Erythroblast (primary cell): Measurements from ENCODE around the gene PMIS2.

Source experiments
- DNase-seq, 2 experiments: peaks; one replicate each; lab custom pipeline; 2025; lab: John Stamatoyannopoulos, UW
- GATA1 ChIP-seq: IDR thresholded peaks from 2 replicates; pipeline ENCODE4 v1.6.1; 2011; ENCODE audit warnings: low read depth, mild to moderate bottlenecking, control low read depth, low read length, moderate library complexity
- POLR2A ChIP-seq: IDR thresholded peaks from 2 replicates; pipeline ENCODE4 v1.6.1; 2011; ENCODE audit warnings: mild to moderate bottlenecking, low read length

The PMIS2 gene

GRCh38 chr19:35621708-35622107 lies 35.7 kb downstream of the PMIS2 start:
- DNase-seq: no peak

GRCh38 chr19:35622750-35623149 lies 36.8 kb downstream of the PMIS2 start:
- no peak for TF ChIP-seq GATA1
- no peak for TF ChIP-seq POLR2A
- no peak for DNase-seq

More at GRCh38 chr19:35621708-35622107, 35.7 kb downstream of the PMIS2 start:
- TF ChIP-seq POLR2A (no peak), GATA1 (no peak)

GRCh38 chr19:35623327-35624010 lies 37.5 kb downstream of the PMIS2 start:
- no peak for DNase-seq
- TF ChIP-seq POLR2A (no peak), GATA1 (no peak)

GRCh38 chr19:35628264-35628564 lies 42.2 kb downstream of the PMIS2 start:
- no peak for TF ChIP-seq POLR2A
- no peak for TF ChIP-seq GATA1
- no peak for DNase-seq

- DNase-seq: peak; percentile 99
- TF ChIP-seq POLR2A: peak; percentile 89
- no peak for TF ChIP-seq GATA1
Measured at GRCh38 chr19:35628565-35629331, 42.8 kb downstream of the PMIS2 start, which contains the start of gene RBM42. RBM42 (plus strand) TSS chr19:35629036; CDS start chr19:35629154, 118 bp downstream.

- no peak for TF ChIP-seq POLR2A
- TF ChIP-seq GATA1: no peak
- peak; percentile 44 to 63 for DNase-seq
Measured at GRCh38 chr19:35629332-35629633, 43.3 kb downstream of the PMIS2 start.

- DNase-seq: no peak
- TF ChIP-seq GATA1: no peak
- no peak for TF ChIP-seq POLR2A
Measured at GRCh38 chr19:35633727-35634440, 47.9 kb downstream of the PMIS2 start.

- no peak for DNase-seq
- TF ChIP-seq GATA1: no peak
- no peak for TF ChIP-seq POLR2A
Measured at GRCh38 chr19:35636651-35637050, 50.7 kb downstream of the PMIS2 start.
